Psoas muscle (tissue), 8 donors: ENCODE measurements around the gene PEF1. TPM values are rescaled to one million over a fixed set of nuclear protein-coding genes. Genes with fewer than 3 reads are reported as not detected.
A peak's percentile ranks its signal among the peaks of the same experiment; 100 is the strongest.

Experiments used
- ATAC-seq, 4 donors: fragments of 200-7000 bp; cut with Tn5 transposase; one replicate each; pipeline ENCODE4 v1.9.1; 2020; ENCODE audit warnings: moderate library complexity in 3 of 4, mild to moderate bottlenecking in 2 of 4
- DNase-seq, 2 donors: peaks; one replicate each; pipeline ENCODE4 v3.0.0-alpha.2; 2020
- H3K27ac ChIP-seq: fragments of 200-600 bp; one replicate; pipeline ENCODE4 v1.8.0; 2022
- H3K27me3 ChIP-seq, 3 donors: fragments of 200-600 bp in 1 of 3; one replicate each; pipeline versions ENCODE4 v1.6.1 to v1.8.0; 2013 to 2022; ENCODE audit warnings: low read length in 2 of 3, mild to moderate bottlenecking in 2 of 3, moderate library complexity in 1 of 3; ENCODE audit not compliant: insufficient read depth in 3 of 3
- H3K36me3 ChIP-seq, 2 donors: fragments of 200-600 bp in 1 of 2; one replicate each; pipeline versions ENCODE4 v1.6.1 to v1.8.0; 2013 to 2022; ENCODE audit warnings: low read depth in 1 of 2, mild to moderate bottlenecking in 1 of 2, moderate library complexity in 1 of 2; ENCODE audit not compliant: insufficient read depth in 1 of 2
- H3K4me1 ChIP-seq: fragments of 200-600 bp; one replicate; pipeline ENCODE4 v1.8.0; 2022
- H3K4me3 ChIP-seq: fragments of 200-600 bp; one replicate; pipeline ENCODE4 v1.8.0; 2022; ENCODE audit warnings: mild to moderate bottlenecking
- H3K9me3 ChIP-seq: fragments of 200-600 bp; one replicate; pipeline ENCODE4 v1.8.0; 2022
- CTCF ChIP-seq: fragments of 200-600 bp; IDR thresholded peaks from one replicate; pipeline ENCODE4 v1.8.0; 2022; ENCODE audit warnings: antibody characterized with exemption
- WGBS, 3 donors: extraction: QIAGEN DNeasy Blood & Tissue Kit; methylation state at CpG; one replicate each; pipeline versions ENCODE4 v1.1.6 to v1.1.7; 2013; 5-methylcytosine and 5-hydroxymethylcytosine counted together
- intact Hi-C, 2 donors: fragments of 100-400 bp; cut with DNase I; formaldehyde crosslinking; loops; one replicate each; pipeline versions ENCODE4 v1.11.0 to v1.14.2; 2022
- polyA plus RNA-seq, 3 donors: library from polyadenylated mRNA; stranded (reverse); fragments of 200-250 nt; gene quantifications; one replicate each; pipeline ENCODE4 v1.2.3, GENCODE V29; 2013
- total RNA-seq, 4 donors: library from RNA; stranded (reverse); fragmentation: NEBNext Ultra II Directional in 2 of 4; extraction: Animal tissue kit (Norgen Biotek cat#: 25700) in 2 of 4; gene quantifications; one replicate each; pipeline versions ENCODE4 v1.2.1 to v1.2.4, GENCODE V29; 2021 to 2023
- donor health status: healthy with polysubstance abuse.
- donor health status: DM: no; HTN: no; CAD: no; lungs with moderate emphysema.
- donor health status: Bipolar disorder and iron deficiency.
- donor health status: healthy.
- donor health status: DM: yes; HTN: yes; CAD: no.
- donor health status: DM: no; HTN: no; CAD: no.
- donor health status: DM: no; HTN: no; CAD: no.
- donor health status: DM: yes; HTN: yes; CAD: no.

The PEF1 gene
- total and polyA plus RNA-seq, 7 donors = 22.1 to 57.4 (median 30.7) TPM

- intact Hi-C loops = no loop called here
- ATAC-seq (no peak), DNase-seq (no peak)
- Histone ChIP-seq H3K27me3 (peaks cover 0 to 9% (median 5%) of the 10 kb centered on the region in 3 donors), H3K36me3 (peaks cover 0 to 7% of the 10 kb centered on the region in 2 donors), H3K9me3 (no peaks in the 10 kb centered on the region), H3K4me3 (peak overlapping the region; percentile 51), H3K27ac (peak overlapping the region; percentile 53), H3K4me1 (peaks cover 20% of the 10 kb centered on the region)
- WGBS, 3 donors = 62 to 67% (median 66%) methylated on average over 5 of the region's 5 CpGs
- no peak for TF ChIP-seq CTCF
Measured at GRCh38 chr1:31580513-31580870, 64.2 kb downstream of the PEF1 start.

Other genes starting within 250 kb of the PEF1 start
- gene SERINC2, start 231.7 kb downstream of the PEF1 start, total RNA-seq = 10 to 100 TPM; 26.4 to 50.7 (median 30.4) TPM
- gene SERINC2, start 231.7 kb downstream of the PEF1 start, polyA plus RNA-seq = 10 to 100 TPM; 13.4 to 93.4 (median 33.5) TPM
- 10 to 100 TPM; 28.5 to 59.6 (median 47.3) TPM for gene TINAGL1, start 68.4 kb downstream of the PEF1 start, total RNA-seq
- gene TINAGL1, start 68.4 kb downstream of the PEF1 start, polyA plus RNA-seq = 10 to 100 TPM; 46.7 to 59.3 (median 57.4) TPM
- gene HCRTR1, start 27.2 kb downstream of the PEF1 start, total RNA-seq = 1 to 10 TPM in 1 of 4 donors, under 1 TPM in 2, not detected in 1; 0.18 to 1.2 (median 0.42) TPM
- gene HCRTR1, start 27.2 kb downstream of the PEF1 start, polyA plus RNA-seq = under 1 TPM; 0.12 to 0.51 (median 0.27) TPM
- 10 to 100 TPM in 1 of 4 donors, 1 to 10 TPM in 3; 6.1 to 14.2 (median 8.4) TPM for gene COL16A1, start 59.1 kb upstream of the PEF1 start, total RNA-seq
- 1 to 10 TPM; 2.9 to 4.1 (median 3.5) TPM for gene COL16A1, start 59.1 kb upstream of the PEF1 start, polyA plus RNA-seq
- 1 to 10 TPM in 3 of 4 donors, under 1 TPM in 1; 0.61 to 1.8 (median 1.2) TPM for gene ADGRB2, start 119.5 kb upstream of the PEF1 start, total RNA-seq
- under 1 TPM; 0.44 to 0.73 (median 0.65) TPM for gene ADGRB2, start 119.5 kb upstream of the PEF1 start, polyA plus RNA-seq
- under 1 TPM in 2 of 4 donors, not detected in 2; 0.15 to 0.32 TPM for gene SPOCD1, start 171.1 kb upstream of the PEF1 start, total RNA-seq
- gene SPOCD1, start 171.1 kb upstream of the PEF1 start, polyA plus RNA-seq = 1 to 10 TPM in 1 of 3 donors, under 1 TPM in 2; 0.05 to 2.5 (median 0.08) TPM